Measurements from ENCODE around the gene STAC. TPM values are rescaled to one million over a fixed set of nuclear protein-coding genes. Genes with fewer than 3 reads are reported as not detected.
"Not testable (repeated sequence)": the region's sequence is repeated elsewhere in the genome, so short reads cannot be mapped to it uniquely, and the experiment has no call there.

The STAC gene
- total and polyA plus RNA-seq, 7 donors = 0.19 to 1.5 (median 0.47) TPM

- DNase-seq (no peak), ATAC-seq (no peak)
- no peak overlapping the region for H3K27ac ChIP-seq
- no peak for TF ChIP-seq CTCF (IDR thresholded peaks at IDR 0.05)
- no peaks in the 10 kb centered on the region for H3K4me1 ChIP-seq
- no peaks in the 10 kb centered on the region for H3K9me3 ChIP-seq
- intact Hi-C loops (cut with DNase I) = no loop called here
- no peak overlapping the region for H3K4me3 ChIP-seq
- no peaks in the 10 kb centered on the region for H3K27me3 ChIP-seq (ENCODE audit: insufficient read depth in 3 of 3, low read length in 2 of 3)
- no peaks in the 10 kb centered on the region for H3K36me3 ChIP-seq (ENCODE audit: insufficient read depth in 1 of 2, low read depth in 1 of 2)
- 27 to 40% (median 40%) methylated on average over 2 of the region's 2 CpGs for WGBS, 3 donors
Observed at GRCh38 chr3:36558961-36559360, 178.7 kb downstream of the STAC start.

GRCh38 chr3:36560685-36561084 is 180.4 kb downstream of the STAC start:
- TF ChIP-seq CTCF (IDR thresholded peaks at IDR 0.05) = no peak
- intact Hi-C loops (cut with DNase I) = no loop called here
- Histone ChIP-seq H3K4me3 (no peak overlapping the region), H3K27me3 (ENCODE audit: insufficient read depth in 3 of 3, low read length in 2 of 3) (no peaks in the 10 kb centered on the region), H3K9me3 (no peaks in the 10 kb centered on the region), H3K27ac (no peak overlapping the region), H3K36me3 (ENCODE audit: insufficient read depth in 1 of 2, low read depth in 1 of 2) (no peaks in the 10 kb centered on the region), H3K4me1 (no peaks in the 10 kb centered on the region)
- no peak for ATAC-seq
- 30 to 44% (median 32%) methylated on average over 4 of the region's 4 CpGs for WGBS, 3 donors
- DNase-seq = no peak

- WGBS, 3 donors = 88 to 98% (median 93%) methylated on average over 2 of the region's 2 CpGs
- H3K36me3 ChIP-seq (ENCODE audit: insufficient read depth in 1 of 2, low read depth in 1 of 2) = no peaks in the 10 kb centered on the region
- H3K27ac ChIP-seq = no peak overlapping the region
- H3K9me3 ChIP-seq = no peaks in the 10 kb centered on the region
- no peak for ATAC-seq
- no peak for DNase-seq
- intact Hi-C loops (cut with DNase I) = no loop called here
- no peaks in the 10 kb centered on the region for H3K27me3 ChIP-seq (ENCODE audit: insufficient read depth in 3 of 3, low read length in 2 of 3)
- no peak overlapping the region for H3K4me3 ChIP-seq
- H3K4me1 ChIP-seq = no peaks in the 10 kb centered on the region
- TF ChIP-seq CTCF (IDR thresholded peaks at IDR 0.05) = no peak
Observed at GRCh38 chr3:36561601-36562000, 181.3 kb downstream of the STAC start.

GRCh38 chr3:36562945-36563344 is 182.6 kb downstream of the STAC start:
- H3K4me3 ChIP-seq = no peak overlapping the region
- no peaks in the 10 kb centered on the region for H3K27me3 ChIP-seq (ENCODE audit: insufficient read depth in 3 of 3, low read length in 2 of 3)
- no peaks in the 10 kb centered on the region for H3K36me3 ChIP-seq (ENCODE audit: insufficient read depth in 1 of 2, low read depth in 1 of 2)
- H3K27ac ChIP-seq = no peak overlapping the region
- no peaks in the 10 kb centered on the region for H3K4me1 ChIP-seq
- DNase-seq (no peak), ATAC-seq (no peak)
- intact Hi-C loops (cut with DNase I) = no loop called here
- no peak for TF ChIP-seq CTCF (IDR thresholded peaks at IDR 0.05)
- 52 to 82% (median 76%) methylated on average over 1 of the region's 1 CpG for WGBS, 3 donors
- H3K9me3 ChIP-seq = no peaks in the 10 kb centered on the region

GRCh38 chr3:36575241-36575640 is 194.9 kb downstream of the STAC start:
- Histone ChIP-seq H3K27me3 (ENCODE audit: insufficient read depth in 3 of 3, low read length in 2 of 3) (no peaks in the 10 kb centered on the region), H3K27ac (no peak overlapping the region), H3K4me3 (no peak overlapping the region), H3K36me3 (ENCODE audit: insufficient read depth in 1 of 2, low read depth in 1 of 2) (no peaks in the 10 kb centered on the region), H3K4me1 (no peaks in the 10 kb centered on the region), H3K9me3 (peaks cover 14% of the 10 kb centered on the region)
- TF ChIP-seq CTCF (IDR thresholded peaks at IDR 0.05) = no peak
- ATAC-seq (no peak), DNase-seq (no peak)
- intact Hi-C loops (cut with DNase I) = no loop called here
- WGBS, 3 donors = 32 to 57% (median 43%) methylated on average over 2 of the region's 2 CpGs

- intact Hi-C loops (cut with DNase I); H3K4me1 ChIP-seq; ATAC-seq; DNase-seq; H3K36me3 ChIP-seq (ENCODE audit: insufficient read depth in 1 of 2, low read depth in 1 of 2); H3K27me3 ChIP-seq (ENCODE audit: insufficient read depth in 3 of 3, low read length in 2 of 3); H3K27ac ChIP-seq; H3K4me3 ChIP-seq: not testable (repeated sequence)
- H3K9me3 ChIP-seq = peaks cover 14% of the 10 kb centered on the region
- WGBS, 3 donors = 80 to 81% (median 81%) methylated on average over 4 of the region's 4 CpGs
Observed at GRCh38 chr3:36578418-36578817, 198.1 kb downstream of the STAC start.
